Liver (tissue), 9 donors: ENCODE measurements around the gene ADAMTS15. TPM values are rescaled to one million over a fixed set of nuclear protein-coding genes. Genes with fewer than 3 reads are reported as not detected.

Experiments used
- DNase-seq: peaks from one replicate; pipeline ENCODE4 v3.0.0-alpha.2; 2017; ENCODE audit warnings: low spot score
- H3K27ac ChIP-seq, 2 donors: one replicate each; pipeline ENCODE4 v1.7.0; 2013; ENCODE audit warnings: inconsistent platforms in 2 of 2, low read length in 2 of 2, control low read depth in 1 of 2, low read depth in 1 of 2, mild to moderate bottlenecking in 1 of 2
- H3K27me3 ChIP-seq, 4 donors: one replicate each; pipeline versions ENCODE4 v1.6.1 to v1.7.0; 2013; ENCODE audit warnings: low read length in 3 of 4, inconsistent platforms in 1 of 4, mild to moderate bottlenecking in 1 of 4, moderate library complexity in 1 of 4; ENCODE audit not compliant: control insufficient read depth in 4 of 4, insufficient read depth in 4 of 4
- H3K36me3 ChIP-seq, 4 donors: one replicate each; pipeline versions ENCODE4 v1.6.1 to v1.7.0; 2013; ENCODE audit warnings: low read length in 3 of 4, mild to moderate bottlenecking in 3 of 4, low read depth in 1 of 4, moderate library complexity in 1 of 4; ENCODE audit not compliant: control insufficient read depth in 4 of 4, insufficient read depth in 3 of 4
- H3K4me1 ChIP-seq, 4 donors: one replicate each; pipeline versions ENCODE4 v1.6.1 to v1.7.0; 2013; ENCODE audit warnings: low read length in 3 of 4, mild to moderate bottlenecking in 3 of 4, moderate library complexity in 1 of 4; ENCODE audit not compliant: control insufficient read depth in 4 of 4, insufficient read depth in 4 of 4
- H3K4me3 ChIP-seq, 3 donors: one replicate each; pipeline versions ENCODE4 v1.6.1 to v1.7.0; 2013; ENCODE audit warnings: low read length in 3 of 3, control low read depth in 1 of 3, low read depth in 1 of 3, mild to moderate bottlenecking in 1 of 3
- H3K9ac ChIP-seq, 2 donors: one replicate each; pipeline ENCODE4 v1.7.0; 2013; ENCODE audit warnings: low read length in 2 of 2, mild to moderate bottlenecking in 2 of 2, moderate library complexity in 2 of 2, control low read depth in 1 of 2, low read depth in 1 of 2
- H3K9me3 ChIP-seq, 4 donors: one replicate each; pipeline versions ENCODE4 v1.6.1 to v1.7.0; 2013; ENCODE audit warnings: low read length in 3 of 4; ENCODE audit not compliant: control insufficient read depth in 4 of 4
- EGR1 ChIP-seq, 2 donors: IDR thresholded peaks; 2 replicates each; pipeline ENCODE4 v1.6.1; 2016 to 2018; ENCODE audit warnings: antibody characterized with exemption in 2 of 2, low read depth in 2 of 2
- FOXA1 ChIP-seq: IDR thresholded peaks from 2 replicates; pipeline ENCODE4 v1.6.1; 2016; ENCODE audit warnings: antibody characterized with exemption
- FOXA2 ChIP-seq: IDR thresholded peaks from 2 replicates; pipeline ENCODE4 v1.6.1; 2016; ENCODE audit warnings: antibody characterized with exemption
- GABPA ChIP-seq, 2 donors: IDR thresholded peaks in 1 of 2; conservative IDR thresholded peaks in 1 of 2; 2 replicates each; pipeline ENCODE4 v1.6.1; 2016; ENCODE audit warnings: antibody characterized with exemption in 2 of 2, mild to moderate bottlenecking in 1 of 2, moderate library complexity in 1 of 2
- HNF4A ChIP-seq, 2 donors: conservative IDR thresholded peaks; 2 replicates each; pipeline ENCODE4 v1.6.1; 2016; ENCODE audit warnings: antibody characterized with exemption in 2 of 2, mild to moderate bottlenecking in 2 of 2
- HNF4G ChIP-seq: IDR thresholded peaks from 2 replicates; pipeline ENCODE4 v1.6.1; 2016; ENCODE audit warnings: antibody characterized with exemption
- JUND ChIP-seq, 2 donors: IDR thresholded peaks; 2 replicates each; pipeline ENCODE4 v1.6.1; 2016; ENCODE audit warnings: antibody characterized with exemption in 2 of 2
- NR2F2 ChIP-seq: IDR thresholded peaks from 2 replicates; pipeline ENCODE4 v1.6.1; 2016; ENCODE audit warnings: antibody characterized with exemption
- RAD21 ChIP-seq, 2 donors: IDR thresholded peaks; 2 replicates each; pipeline ENCODE4 v1.6.1; 2016; ENCODE audit warnings: antibody characterized with exemption in 2 of 2, mild to moderate bottlenecking in 2 of 2
- RXRA ChIP-seq, 2 donors: IDR thresholded peaks; 2 replicates each; pipeline ENCODE4 v1.6.1; 2017 to 2018; ENCODE audit warnings: antibody characterized with exemption in 2 of 2, mild to moderate bottlenecking in 1 of 2
- SP1 ChIP-seq: IDR thresholded peaks from 2 replicates; pipeline ENCODE4 v1.6.1; 2018; ENCODE audit warnings: antibody characterized with exemption, mild to moderate bottlenecking
- TAF1 ChIP-seq: conservative IDR thresholded peaks from 2 replicates; pipeline ENCODE4 v1.6.1; 2016; ENCODE audit warnings: antibody characterized with exemption, mild to moderate bottlenecking
- YY1 ChIP-seq: IDR thresholded peaks from 2 replicates; pipeline ENCODE4 v1.6.1; 2016; ENCODE audit warnings: antibody characterized with exemption, mild to moderate bottlenecking
- whole genome bisulfite sequencing: extraction: QIAGEN DNeasy Blood & Tissue Kit; methylation state at CpG from one replicate; pipeline ENCODE4 v1.1.7; 2013; 5-methylcytosine and 5-hydroxymethylcytosine counted together
- polyA plus RNA-seq, 2 donors: library from polyadenylated mRNA; stranded (reverse) in 1 of 2; unstranded in 1 of 2; fragments of 200-250 nt in 1 of 2; fragments of >200 nt in 1 of 2; fragmentation: Nextera tagmentation in 1 of 2; extraction: Ambion mirVana in 1 of 2; gene quantifications; one replicate each; pipeline versions ENCODE4 v1.2.1 to v1.2.3, GENCODE V29; 2013 to 2015
- total RNA-seq, 2 donors: library from RNA; depleted of rRNA; stranded (reverse); fragments of >200 nt; gene quantifications; one replicate each; pipeline ENCODE4 v1.2.3, GENCODE V29; 2014
- TF ChIP-seq, protein P1 (sequence below): IDR thresholded peaks from 2 replicates; pipeline ENCODE4 v1.6.1; 2016; ENCODE audit warnings: antibody characterized with exemption
- TF ChIP-seq, protein P2 (sequence below): IDR thresholded peaks from 2 replicates; pipeline ENCODE4 v1.6.1; 2016; ENCODE audit warnings: antibody characterized with exemption
- TF ChIP-seq, protein P3 (sequence below): IDR thresholded peaks from 2 replicates; pipeline ENCODE4 v1.6.1; 2016; ENCODE audit warnings: antibody characterized with exemption
- TF ChIP-seq, protein P4 (sequence below): IDR thresholded peaks from 2 replicates; pipeline ENCODE4 v1.6.1; 2016; ENCODE audit warnings: antibody characterized with exemption, mild to moderate bottlenecking
- TF ChIP-seq, protein P5 (sequence below): fragments of 150-350 bp; IDR thresholded peaks from 2 replicates; pipeline ENCODE4 v1.5.1; 2017; ENCODE audit warnings: improper control_type of control experiment, low read depth, low read length; ENCODE audit not compliant: missing input control
- donor health status: healthy.
- donor health status: healthy.
- donor health status: healthy.
- donor health status: healthy.
- donor health status: healthy.

The ADAMTS15 gene
- total and polyA plus RNA-seq, 4 donors = 0.06 to 1.3 (median 0.77) TPM

DNA sequence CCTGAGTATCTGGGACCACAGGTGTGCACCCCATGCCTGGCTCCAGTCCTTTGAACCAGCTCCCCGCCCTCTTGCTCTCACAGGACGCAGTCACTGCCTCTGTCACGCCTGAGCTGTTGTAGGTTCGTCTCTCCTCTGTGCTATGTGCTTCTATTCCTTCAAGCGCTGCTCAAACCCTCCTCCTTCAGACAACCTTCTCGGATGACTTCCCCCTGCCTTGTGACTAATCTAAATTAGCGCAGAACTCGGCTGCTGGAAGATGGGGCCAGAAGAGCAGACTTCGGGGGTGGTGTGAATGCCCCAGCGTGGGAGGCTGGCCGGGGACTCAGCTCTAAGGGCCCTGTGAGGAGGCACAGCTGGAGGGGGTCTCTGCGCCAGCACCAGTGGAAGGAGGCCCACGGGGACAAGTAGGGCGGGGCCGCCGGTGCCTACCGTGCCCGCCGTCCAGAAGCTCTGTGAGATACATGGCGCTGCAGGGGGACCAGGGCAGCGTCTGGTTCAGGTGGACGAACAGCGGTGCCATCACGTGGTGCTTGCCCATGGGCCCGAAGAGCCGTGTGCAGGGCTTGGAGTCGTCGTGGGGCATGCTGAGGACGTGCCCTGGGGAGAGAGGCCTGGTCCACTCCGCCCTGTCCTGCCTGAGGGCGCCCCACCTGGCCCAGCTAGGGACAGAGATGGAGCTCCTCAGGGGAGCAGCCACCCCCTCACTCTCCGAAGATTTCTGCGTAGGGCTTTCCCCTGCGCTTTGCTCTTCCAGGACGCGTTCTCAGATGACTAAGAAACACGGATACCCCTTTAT is 32.5 kb upstream of the ADAMTS15 start:
- Histone ChIP-seq H3K4me3 (no peak overlapping the region), H3K9ac (no peak overlapping the region), H3K27ac (no peak overlapping the region), H3K4me1 (peaks cover 0 to 5% (median 0%) of the 10 kb centered on the region in 4 donors), H3K9me3 (no peaks in the 10 kb centered on the region), H3K27me3 (no peaks in the 10 kb centered on the region), H3K36me3 (no peaks in the 10 kb centered on the region)
- WGBS = 90% methylated on average over 37 of the region's 37 CpGs
- TF ChIP-seq, protein P1, sequence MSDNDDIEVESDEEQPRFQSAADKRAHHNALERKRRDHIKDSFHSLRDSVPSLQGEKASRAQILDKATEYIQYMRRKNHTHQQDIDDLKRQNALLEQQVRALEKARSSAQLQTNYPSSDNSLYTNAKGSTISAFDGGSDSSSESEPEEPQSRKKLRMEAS = no peak
- TF ChIP-seq, protein P2, sequence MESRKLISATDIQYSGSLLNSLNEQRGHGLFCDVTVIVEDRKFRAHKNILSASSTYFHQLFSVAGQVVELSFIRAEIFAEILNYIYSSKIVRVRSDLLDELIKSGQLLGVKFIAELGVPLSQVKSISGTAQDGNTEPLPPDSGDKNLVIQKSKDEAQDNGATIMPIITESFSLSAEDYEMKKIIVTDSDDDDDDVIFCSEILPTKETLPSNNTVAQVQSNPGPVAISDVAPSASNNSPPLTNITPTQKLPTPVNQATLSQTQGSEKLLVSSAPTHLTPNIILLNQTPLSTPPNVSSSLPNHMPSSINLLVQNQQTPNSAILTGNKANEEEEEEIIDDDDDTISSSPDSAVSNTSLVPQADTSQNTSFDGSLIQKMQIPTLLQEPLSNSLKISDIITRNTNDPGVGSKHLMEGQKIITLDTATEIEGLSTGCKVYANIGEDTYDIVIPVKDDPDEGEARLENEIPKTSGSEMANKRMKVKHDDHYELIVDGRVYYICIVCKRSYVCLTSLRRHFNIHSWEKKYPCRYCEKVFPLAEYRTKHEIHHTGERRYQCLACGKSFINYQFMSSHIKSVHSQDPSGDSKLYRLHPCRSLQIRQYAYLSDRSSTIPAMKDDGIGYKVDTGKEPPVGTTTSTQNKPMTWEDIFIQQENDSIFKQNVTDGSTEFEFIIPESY = no peak
- TF ChIP-seq JUND (IDR thresholded peaks at IDR 0.05) (no peak), EGR1 (IDR thresholded peaks at IDR 0.05; ENCODE audit: low read depth in 2 of 2) (no peak), RXRA (IDR thresholded peaks at IDR 0.05) (no peak), HNF4A (conservative IDR thresholded peaks at IDR 0.05) (no peak), TAF1 (no peak), HNF4G (no peak), SP1 (no peak), FOXA2 (no peak), NR2F2 (no peak), YY1 (no peak), FOXA1 (no peak)
- TF ChIP-seq, protein P3, sequence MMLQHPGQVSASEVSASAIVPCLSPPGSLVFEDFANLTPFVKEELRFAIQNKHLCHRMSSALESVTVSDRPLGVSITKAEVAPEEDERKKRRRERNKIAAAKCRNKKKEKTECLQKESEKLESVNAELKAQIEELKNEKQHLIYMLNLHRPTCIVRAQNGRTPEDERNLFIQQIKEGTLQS = no peak
- DNase-seq = no peak

DNA sequence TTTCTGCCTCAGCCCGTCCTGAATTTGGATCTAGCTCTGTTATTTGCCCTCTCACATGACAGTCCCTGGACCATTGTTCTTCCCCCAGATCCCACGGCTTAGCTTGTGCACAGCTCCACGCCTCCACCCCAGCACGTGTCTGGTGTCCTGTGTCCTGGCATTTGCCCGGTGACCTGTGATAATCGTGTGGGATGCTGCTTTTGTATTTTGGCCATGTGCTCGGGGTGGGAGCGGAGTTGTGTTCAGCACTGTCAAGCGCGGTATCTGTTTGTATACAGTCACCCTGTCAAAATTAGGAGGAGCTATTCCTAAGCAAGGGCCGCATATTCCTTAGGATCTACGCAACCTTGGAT is 31.9 kb upstream of the ADAMTS15 start:
- Histone ChIP-seq H3K4me1 (peaks cover 0 to 5% (median 0%) of the 10 kb centered on the region in 4 donors), H3K9me3 (no peaks in the 10 kb centered on the region), H3K27me3 (no peaks in the 10 kb centered on the region), H3K27ac (no peak overlapping the region), H3K36me3 (no peaks in the 10 kb centered on the region), H3K4me3 (no peak overlapping the region), H3K9ac (no peak overlapping the region)
- no peak for DNase-seq
- no peak for TF ChIP-seq JUND (IDR thresholded peaks at IDR 0.05)
- TF ChIP-seq HNF4G = no peak
- TF ChIP-seq, protein P4, sequence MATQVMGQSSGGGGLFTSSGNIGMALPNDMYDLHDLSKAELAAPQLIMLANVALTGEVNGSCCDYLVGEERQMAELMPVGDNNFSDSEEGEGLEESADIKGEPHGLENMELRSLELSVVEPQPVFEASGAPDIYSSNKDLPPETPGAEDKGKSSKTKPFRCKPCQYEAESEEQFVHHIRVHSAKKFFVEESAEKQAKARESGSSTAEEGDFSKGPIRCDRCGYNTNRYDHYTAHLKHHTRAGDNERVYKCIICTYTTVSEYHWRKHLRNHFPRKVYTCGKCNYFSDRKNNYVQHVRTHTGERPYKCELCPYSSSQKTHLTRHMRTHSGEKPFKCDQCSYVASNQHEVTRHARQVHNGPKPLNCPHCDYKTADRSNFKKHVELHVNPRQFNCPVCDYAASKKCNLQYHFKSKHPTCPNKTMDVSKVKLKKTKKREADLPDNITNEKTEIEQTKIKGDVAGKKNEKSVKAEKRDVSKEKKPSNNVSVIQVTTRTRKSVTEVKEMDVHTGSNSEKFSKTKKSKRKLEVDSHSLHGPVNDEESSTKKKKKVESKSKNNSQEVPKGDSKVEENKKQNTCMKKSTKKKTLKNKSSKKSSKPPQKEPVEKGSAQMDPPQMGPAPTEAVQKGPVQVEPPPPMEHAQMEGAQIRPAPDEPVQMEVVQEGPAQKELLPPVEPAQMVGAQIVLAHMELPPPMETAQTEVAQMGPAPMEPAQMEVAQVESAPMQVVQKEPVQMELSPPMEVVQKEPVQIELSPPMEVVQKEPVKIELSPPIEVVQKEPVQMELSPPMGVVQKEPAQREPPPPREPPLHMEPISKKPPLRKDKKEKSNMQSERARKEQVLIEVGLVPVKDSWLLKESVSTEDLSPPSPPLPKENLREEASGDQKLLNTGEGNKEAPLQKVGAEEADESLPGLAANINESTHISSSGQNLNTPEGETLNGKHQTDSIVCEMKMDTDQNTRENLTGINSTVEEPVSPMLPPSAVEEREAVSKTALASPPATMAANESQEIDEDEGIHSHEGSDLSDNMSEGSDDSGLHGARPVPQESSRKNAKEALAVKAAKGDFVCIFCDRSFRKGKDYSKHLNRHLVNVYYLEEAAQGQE = no peak
- TF ChIP-seq, protein P3 = no peak
- TF ChIP-seq, protein P2 = no peak
- no peak for TF ChIP-seq RXRA (IDR thresholded peaks at IDR 0.05)
- no peak for TF ChIP-seq GABPA (IDR thresholded peaks at IDR 0.05 in 1 of 2, conservative IDR thresholded peaks at IDR 0.05 in 1 of 2)
- no peak for TF ChIP-seq YY1
- TF ChIP-seq FOXA2 = no peak
- TF ChIP-seq, protein P5, sequence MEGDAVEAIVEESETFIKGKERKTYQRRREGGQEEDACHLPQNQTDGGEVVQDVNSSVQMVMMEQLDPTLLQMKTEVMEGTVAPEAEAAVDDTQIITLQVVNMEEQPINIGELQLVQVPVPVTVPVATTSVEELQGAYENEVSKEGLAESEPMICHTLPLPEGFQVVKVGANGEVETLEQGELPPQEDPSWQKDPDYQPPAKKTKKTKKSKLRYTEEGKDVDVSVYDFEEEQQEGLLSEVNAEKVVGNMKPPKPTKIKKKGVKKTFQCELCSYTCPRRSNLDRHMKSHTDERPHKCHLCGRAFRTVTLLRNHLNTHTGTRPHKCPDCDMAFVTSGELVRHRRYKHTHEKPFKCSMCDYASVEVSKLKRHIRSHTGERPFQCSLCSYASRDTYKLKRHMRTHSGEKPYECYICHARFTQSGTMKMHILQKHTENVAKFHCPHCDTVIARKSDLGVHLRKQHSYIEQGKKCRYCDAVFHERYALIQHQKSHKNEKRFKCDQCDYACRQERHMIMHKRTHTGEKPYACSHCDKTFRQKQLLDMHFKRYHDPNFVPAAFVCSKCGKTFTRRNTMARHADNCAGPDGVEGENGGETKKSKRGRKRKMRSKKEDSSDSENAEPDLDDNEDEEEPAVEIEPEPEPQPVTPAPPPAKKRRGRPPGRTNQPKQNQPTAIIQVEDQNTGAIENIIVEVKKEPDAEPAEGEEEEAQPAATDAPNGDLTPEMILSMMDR = no peak
- TF ChIP-seq TAF1 = no peak
- TF ChIP-seq RAD21 (IDR thresholded peaks at IDR 0.05) = no peak
- no peak for TF ChIP-seq HNF4A (conservative IDR thresholded peaks at IDR 0.05)
- TF ChIP-seq, protein P1 = no peak
- TF ChIP-seq EGR1 (IDR thresholded peaks at IDR 0.05; ENCODE audit: low read depth in 2 of 2) = no peak
- no peak for TF ChIP-seq SP1
- TF ChIP-seq NR2F2 = no peak
- no peak for TF ChIP-seq FOXA1
- WGBS = 88% methylated on average over 12 of the region's 12 CpGs
